ENCODE measurements around the gene CARD9. TPM values are rescaled to one million over a fixed set of nuclear protein-coding genes. Genes with fewer than 3 reads are reported as not detected.

The CARD9 gene
- total RNA-seq, 1 experiment from 2014 or later, result 5.6 TPM

DNA sequence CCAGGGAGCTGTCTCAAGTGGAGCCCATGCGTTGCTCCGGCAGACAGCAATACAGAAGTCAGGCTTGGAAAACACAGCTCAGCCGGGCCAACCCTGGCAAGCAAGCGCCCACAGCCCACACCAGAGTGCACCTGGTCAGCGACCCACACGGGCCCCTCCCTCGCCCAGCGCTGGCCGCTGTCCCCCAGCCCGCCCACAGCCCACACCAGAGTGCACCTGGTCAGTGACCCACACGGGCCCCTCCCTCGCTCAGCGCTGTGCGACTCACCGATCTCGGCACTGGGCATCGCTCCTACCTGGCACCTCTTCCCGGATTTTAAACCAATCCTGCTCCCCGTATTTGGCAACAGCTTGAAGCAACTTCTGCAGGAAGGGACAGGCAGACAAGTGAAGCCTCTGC lies 13.7 kb upstream of the CARD9 start:
- Mint-ChIP-seq H3K27ac (no peak overlapping the region), H3K4me1 (no peaks in the 10 kb centered on the region), H3K9me3 (no peaks in the 10 kb centered on the region), H3K36me3 (ENCODE audit: insufficient read depth in 1 of 3, low read depth in 3 of 3) (peaks cover 43 to 87% (median 78%) of the 10 kb centered on the region in 3 experiments; a peak in 6 of 7 replicates), H3K27me3 (ENCODE audit: low read depth) (no peaks in the 10 kb centered on the region), H3K4me3 (no peak overlapping the region)
- Histone ChIP-seq H3K9me3 (ENCODE audit: control insufficient read depth, low read depth, low read length) (no peaks in the 10 kb centered on the region), H2AK5ac (ENCODE audit: insufficient read length, low read length) (no peak overlapping the region), H3K56ac (ENCODE audit: insufficient read length, low read depth, low read length) (no peak overlapping the region), H3T11ph (ENCODE audit: low read length) (no peak overlapping the region), H3K4me1 (ENCODE audit: insufficient read depth, low read length) (no peaks in the 10 kb centered on the region), H3K27ac (ENCODE audit: insufficient read length, low read depth, low read length) (no peak overlapping the region), H2BK120ac (ENCODE audit: low read depth, low read length, poor library complexity, severe bottlenecking) (no peak overlapping the region), H4K20me1 (ENCODE audit: control insufficient read depth, insufficient read depth, insufficient read length) (no peaks in the 10 kb centered on the region), H3K9ac (ENCODE audit: extremely low read depth, insufficient read length, low read length) (no peak overlapping the region), H3K4me2 (ENCODE audit: insufficient read depth, insufficient read length, low read length) (no peak overlapping the region), H4K8ac (replicated peaks; ENCODE audit: insufficient read length, low read depth, low read length) (no peak overlapping the region), H4K5ac (ENCODE audit: insufficient read length, low read depth, low read length) (no peak overlapping the region), H2AFZ (ENCODE audit: low read length) (no peak overlapping the region), H4K91ac (ENCODE audit: insufficient read length, low read depth, low read length) (no peak overlapping the region), H2BK5ac (ENCODE audit: insufficient read length, low read length) (no peak overlapping the region), H3K79me2 (ENCODE audit: insufficient read depth, low read length) (no peaks in the 10 kb centered on the region), H2BK20ac (ENCODE audit: low read depth, low read length, poor library complexity, severe bottlenecking) (no peak overlapping the region), H3K4ac (ENCODE audit: low read depth, low read length) (no peak overlapping the region), H3K23ac (ENCODE audit: insufficient read length, low read depth, low read length) (no peak overlapping the region), H2BK12ac (ENCODE audit: insufficient read length, low read depth, low read length) (no peak overlapping the region), H3K14ac (ENCODE audit: insufficient read depth, low read length) (no peak overlapping the region), H3K23me2 (ENCODE audit: insufficient read length, low read depth, low read length, poor library complexity, severe bottlenecking) (no peaks in the 10 kb centered on the region), H2BK15ac (ENCODE audit: low read depth, low read length) (no peak overlapping the region), H3K79me1 (ENCODE audit: insufficient read depth, low read depth, low read length, poor library complexity, severe bottlenecking) (no peaks in the 10 kb centered on the region), H3K18ac (ENCODE audit: insufficient read length, low read depth, low read length) (no peak overlapping the region), H3K27me3 (ENCODE audit: insufficient read depth, low read length) (no peaks in the 10 kb centered on the region)
- no peak for DNase-seq
- TF ChIP-seq CTCF (conservative IDR thresholded peaks at IDR 0.05), result no peak
- WGBS (ENCODE audit: extremely low coverage, insufficient read length, low lambda C conversion rate), result no CpG with 5 or more reads among the region's 19 CpGs

Data from H9 (cell line).